ENCODE results near the gene RUNX3. TPM values are rescaled to one million over a fixed set of nuclear protein-coding genes. Genes with fewer than 3 reads are reported as not detected.

Gene RUNX3
- total and polyA plus RNA-seq, 2 of the 8 experiments (the other 6 are each of a cell fraction or from before 2014, with no cell fraction given): 0.62 to 0.82 TPM

DNA sequence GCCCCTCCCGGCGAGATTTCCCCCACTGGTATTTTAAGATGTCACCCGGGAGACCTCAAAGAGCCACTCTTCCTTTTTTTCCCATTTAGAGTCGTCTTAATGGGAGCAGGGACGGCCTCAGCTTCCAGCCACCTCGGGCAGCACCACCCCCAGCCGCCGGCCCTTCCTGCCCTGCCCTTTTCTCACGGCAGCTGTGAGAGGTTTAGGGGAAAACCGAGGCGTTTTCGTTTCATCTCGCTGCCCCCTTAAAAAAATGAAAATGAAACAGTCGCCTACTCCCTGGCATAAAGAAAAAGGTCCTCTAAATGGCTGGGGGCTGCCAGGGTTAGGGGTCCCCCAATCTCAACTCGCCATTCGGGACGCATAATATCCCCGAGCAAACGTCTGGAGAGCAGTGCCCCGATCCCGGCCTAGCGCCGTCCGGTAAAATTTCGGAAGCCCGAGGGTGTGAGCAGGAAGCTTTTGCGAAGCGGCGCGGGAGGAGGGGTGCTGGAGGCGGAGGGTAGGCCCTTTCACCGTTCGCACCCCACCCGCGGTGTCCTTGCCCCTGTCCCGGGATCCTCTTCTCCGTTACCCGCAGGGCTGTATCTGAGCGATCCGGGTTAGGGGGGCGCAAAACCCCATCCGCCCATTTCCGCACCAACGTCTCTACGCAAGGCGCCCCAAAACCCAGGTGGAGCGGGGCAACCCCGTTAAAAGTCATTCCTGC lies 1.2 kb downstream of the RUNX3 start (continued):
- no peak for TF ChIP-seq RAD21 (IDR thresholded peaks at IDR 0.05 in 1 of 2, conservative IDR thresholded peaks at IDR 0.05 in 1 of 2; ENCODE audit: low read depth in 2 of 2, low read length in 2 of 2)
- no peak; the same call in 1 of the 2 replicates for TF ChIP-seq TBP (IDR thresholded peaks at IDR 0.05; ENCODE audit: low read depth, low read length)
- TF ChIP-seq CTBP2 (IDR thresholded peaks at IDR 0.05; ENCODE audit: borderline replicate concordance, insufficient read depth, insufficient read length, low read length): no peak
- TF ChIP-seq, protein P1, sequence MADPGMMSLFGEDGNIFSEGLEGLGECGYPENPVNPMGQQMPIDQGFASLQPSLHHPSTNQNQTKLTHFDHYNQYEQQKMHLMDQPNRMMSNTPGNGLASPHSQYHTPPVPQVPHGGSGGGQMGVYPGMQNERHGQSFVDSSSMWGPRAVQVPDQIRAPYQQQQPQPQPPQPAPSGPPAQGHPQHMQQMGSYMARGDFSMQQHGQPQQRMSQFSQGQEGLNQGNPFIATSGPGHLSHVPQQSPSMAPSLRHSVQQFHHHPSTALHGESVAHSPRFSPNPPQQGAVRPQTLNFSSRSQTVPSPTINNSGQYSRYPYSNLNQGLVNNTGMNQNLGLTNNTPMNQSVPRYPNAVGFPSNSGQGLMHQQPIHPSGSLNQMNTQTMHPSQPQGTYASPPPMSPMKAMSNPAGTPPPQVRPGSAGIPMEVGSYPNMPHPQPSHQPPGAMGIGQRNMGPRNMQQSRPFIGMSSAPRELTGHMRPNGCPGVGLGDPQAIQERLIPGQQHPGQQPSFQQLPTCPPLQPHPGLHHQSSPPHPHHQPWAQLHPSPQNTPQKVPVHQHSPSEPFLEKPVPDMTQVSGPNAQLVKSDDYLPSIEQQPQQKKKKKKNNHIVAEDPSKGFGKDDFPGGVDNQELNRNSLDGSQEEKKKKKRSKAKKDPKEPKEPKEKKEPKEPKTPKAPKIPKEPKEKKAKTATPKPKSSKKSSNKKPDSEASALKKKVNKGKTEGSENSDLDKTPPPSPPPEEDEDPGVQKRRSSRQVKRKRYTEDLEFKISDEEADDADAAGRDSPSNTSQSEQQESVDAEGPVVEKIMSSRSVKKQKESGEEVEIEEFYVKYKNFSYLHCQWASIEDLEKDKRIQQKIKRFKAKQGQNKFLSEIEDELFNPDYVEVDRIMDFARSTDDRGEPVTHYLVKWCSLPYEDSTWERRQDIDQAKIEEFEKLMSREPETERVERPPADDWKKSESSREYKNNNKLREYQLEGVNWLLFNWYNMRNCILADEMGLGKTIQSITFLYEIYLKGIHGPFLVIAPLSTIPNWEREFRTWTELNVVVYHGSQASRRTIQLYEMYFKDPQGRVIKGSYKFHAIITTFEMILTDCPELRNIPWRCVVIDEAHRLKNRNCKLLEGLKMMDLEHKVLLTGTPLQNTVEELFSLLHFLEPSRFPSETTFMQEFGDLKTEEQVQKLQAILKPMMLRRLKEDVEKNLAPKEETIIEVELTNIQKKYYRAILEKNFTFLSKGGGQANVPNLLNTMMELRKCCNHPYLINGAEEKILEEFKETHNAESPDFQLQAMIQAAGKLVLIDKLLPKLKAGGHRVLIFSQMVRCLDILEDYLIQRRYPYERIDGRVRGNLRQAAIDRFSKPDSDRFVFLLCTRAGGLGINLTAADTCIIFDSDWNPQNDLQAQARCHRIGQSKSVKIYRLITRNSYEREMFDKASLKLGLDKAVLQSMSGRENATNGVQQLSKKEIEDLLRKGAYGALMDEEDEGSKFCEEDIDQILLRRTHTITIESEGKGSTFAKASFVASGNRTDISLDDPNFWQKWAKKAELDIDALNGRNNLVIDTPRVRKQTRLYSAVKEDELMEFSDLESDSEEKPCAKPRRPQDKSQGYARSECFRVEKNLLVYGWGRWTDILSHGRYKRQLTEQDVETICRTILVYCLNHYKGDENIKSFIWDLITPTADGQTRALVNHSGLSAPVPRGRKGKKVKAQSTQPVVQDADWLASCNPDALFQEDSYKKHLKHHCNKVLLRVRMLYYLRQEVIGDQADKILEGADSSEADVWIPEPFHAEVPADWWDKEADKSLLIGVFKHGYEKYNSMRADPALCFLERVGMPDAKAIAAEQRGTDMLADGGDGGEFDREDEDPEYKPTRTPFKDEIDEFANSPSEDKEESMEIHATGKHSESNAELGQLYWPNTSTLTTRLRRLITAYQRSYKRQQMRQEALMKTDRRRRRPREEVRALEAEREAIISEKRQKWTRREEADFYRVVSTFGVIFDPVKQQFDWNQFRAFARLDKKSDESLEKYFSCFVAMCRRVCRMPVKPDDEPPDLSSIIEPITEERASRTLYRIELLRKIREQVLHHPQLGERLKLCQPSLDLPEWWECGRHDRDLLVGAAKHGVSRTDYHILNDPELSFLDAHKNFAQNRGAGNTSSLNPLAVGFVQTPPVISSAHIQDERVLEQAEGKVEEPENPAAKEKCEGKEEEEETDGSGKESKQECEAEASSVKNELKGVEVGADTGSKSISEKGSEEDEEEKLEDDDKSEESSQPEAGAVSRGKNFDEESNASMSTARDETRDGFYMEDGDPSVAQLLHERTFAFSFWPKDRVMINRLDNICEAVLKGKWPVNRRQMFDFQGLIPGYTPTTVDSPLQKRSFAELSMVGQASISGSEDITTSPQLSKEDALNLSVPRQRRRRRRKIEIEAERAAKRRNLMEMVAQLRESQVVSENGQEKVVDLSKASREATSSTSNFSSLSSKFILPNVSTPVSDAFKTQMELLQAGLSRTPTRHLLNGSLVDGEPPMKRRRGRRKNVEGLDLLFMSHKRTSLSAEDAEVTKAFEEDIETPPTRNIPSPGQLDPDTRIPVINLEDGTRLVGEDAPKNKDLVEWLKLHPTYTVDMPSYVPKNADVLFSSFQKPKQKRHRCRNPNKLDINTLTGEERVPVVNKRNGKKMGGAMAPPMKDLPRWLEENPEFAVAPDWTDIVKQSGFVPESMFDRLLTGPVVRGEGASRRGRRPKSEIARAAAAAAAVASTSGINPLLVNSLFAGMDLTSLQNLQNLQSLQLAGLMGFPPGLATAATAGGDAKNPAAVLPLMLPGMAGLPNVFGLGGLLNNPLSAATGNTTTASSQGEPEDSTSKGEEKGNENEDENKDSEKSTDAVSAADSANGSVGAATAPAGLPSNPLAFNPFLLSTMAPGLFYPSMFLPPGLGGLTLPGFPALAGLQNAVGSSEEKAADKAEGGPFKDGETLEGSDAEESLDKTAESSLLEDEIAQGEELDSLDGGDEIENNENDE (IDR thresholded peaks at IDR 0.05; ENCODE audit: insufficient replicate concordance, low read length): no peak
- no peak for TF ChIP-seq CHD1 (IDR thresholded peaks at IDR 0.05; ENCODE audit: low read depth, low read length)
- no peak for TF ChIP-seq MAFK (IDR thresholded peaks at IDR 0.05; ENCODE audit: low read depth, low read length)
- no peak for TF ChIP-seq EGR1 (IDR thresholded peaks at IDR 0.05; ENCODE audit: borderline replicate concordance, low read depth, low read length)
- TF ChIP-seq CREB1 (IDR thresholded peaks at IDR 0.05): no peak
- no peak for TF ChIP-seq BCL11A (IDR thresholded peaks at IDR 0.05; ENCODE audit: low read depth in 2 of 2, low read length in 2 of 2)
- no peak for TF ChIP-seq SP2 (IDR thresholded peaks at IDR 0.05; ENCODE audit: low read length)

Measured in H1 (cell line).